OCI-LY3 (cell line): ENCODE measurements around the gene CELF2.

ENCODE experiments used
- CTCF ChIP-seq: fragments of 200-600, 300-600 bp; sonication (generic); IDR thresholded peaks from 2 replicates; pipeline ENCODE4 v1.5.1; 2014; ENCODE audit warnings: antibody characterized with exemption, low read length, low read depth
- EZH2phosphoT487 ChIP-seq: fragments of 200-600 bp; shearing (Covaris generic); IDR thresholded peaks from 2 replicates; pipeline ENCODE4 v1.6.1; 2018; ENCODE audit warnings: antibody characterized with exemption, mixed run types, low read depth

GRCh38 chr10:11227103-11227502, 209.4 kb downstream of the CELF2 start:
- TF ChIP-seq CTCF (no peak), EZH2phosphoT487 (no peak)
